ENCODE data around the gene FBXO34. TPM values are rescaled to one million over a fixed set of nuclear protein-coding genes. Genes with fewer than 3 reads are reported as not detected.

FBXO34 gene
- total and polyA plus RNA-seq, 10 of the 15 experiments (the other 5 are each of a cell fraction or from before 2014, with no cell fraction given) = 5.6 to 22.8 (median 17.6) TPM

DNA sequence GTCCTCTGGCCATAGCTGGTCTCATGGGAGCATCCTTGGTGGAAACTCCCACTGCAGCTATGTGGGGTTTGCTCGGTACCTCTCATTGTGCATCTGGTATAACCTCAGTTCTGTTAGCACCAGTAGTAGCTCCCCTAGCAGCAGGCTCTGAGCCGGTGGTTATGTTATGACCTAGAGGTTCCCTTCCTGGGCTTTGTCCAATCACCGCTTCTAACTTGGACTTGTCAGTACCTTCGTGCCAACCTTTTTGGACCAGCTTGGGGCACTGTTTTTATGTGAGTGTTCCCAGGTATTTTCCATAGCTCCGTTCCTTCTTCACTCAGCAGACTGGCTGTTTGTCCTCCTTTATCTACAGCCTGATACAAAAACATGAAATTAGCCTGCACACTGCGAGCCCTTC is 84.7 kb downstream of the FBXO34 start:
- H2AFZ ChIP-seq (ENCODE audit: control insufficient read depth, low read depth, low read length) = no peak overlapping the region
- no peaks in the 10 kb centered on the region for H4K20me1 ChIP-seq (ENCODE audit: control insufficient read depth, insufficient read depth)
- DNase-seq (ENCODE audit: low read depth, low spot score) (no peak), ATAC-seq (no peak), FAIRE-seq (no peak)
- WGBS (ENCODE audit: insufficient coverage, insufficient replicate concordance, low lambda C conversion rate, missing lambda C conversion rate) = 81% methylated on average over 6 of the region's 6 CpGs
- intact Hi-C loops (cut with micrococcal nuclease; ENCODE audit: unreplicated experiment) (no loop called here), in situ Hi-C loops (cut with MboI) (no loop called here)
- H3K79me2 ChIP-seq (ENCODE audit: control insufficient read depth, insufficient read depth, low read length) = no peaks in the 10 kb centered on the region
- no peak overlapping the region for H3K4me2 ChIP-seq (ENCODE audit: control insufficient read depth, insufficient read depth)
- ChIA-PET RAD21 (ENCODE audit: unreplicated experiment) (interaction anchor here (1.4 to 7.4 kb wide), 5 partner anchors 9 to 143 kb away, joined by 3 to 65 read pairs (median 7); partner anchors contain the start of gene FBXO34), CTCF (interaction anchor here (0.5 to 13.6 kb wide), 16 partner anchors 9 to 269 kb away, joined by 3 to 255 read pairs (median 7); partner anchors contain the start of gene FBXO34), POLR2A (no interaction called here), SMC1A (ENCODE audit: uncharacterized antibody, unreplicated experiment) (interaction anchor here (0.7 to 12.7 kb wide), 7 partner anchors 11 to 143 kb away, joined by 3 to 161 read pairs (median 26); partner anchors contain the start of gene FBXO34)
- H3K27me3 ChIP-seq (replicated peaks in 1 of 2; ENCODE audit: control insufficient read depth in 2 of 2, insufficient read depth in 2 of 2, low read length in 1 of 2) = no peaks in the 10 kb centered on the region
- H3K4me3 ChIP-seq = no peak overlapping the region
- no peak overlapping the region for H3K9ac ChIP-seq (ENCODE audit: control insufficient read depth, insufficient read depth, low read length)
- H3K4me1 ChIP-seq (ENCODE audit: control insufficient read depth, insufficient read depth, low read length) = no peaks in the 10 kb centered on the region
- no peak overlapping the region for H3K27ac ChIP-seq (ENCODE audit: control insufficient read depth, insufficient read depth)
- peaks cover 3 to 12% of the 10 kb centered on the region in 2 experiments for H3K36me3 ChIP-seq (ENCODE audit: control insufficient read depth in 2 of 2, insufficient read depth in 2 of 2, low read length in 1 of 2)
- TF ChIP-seq YBX1 (IDR thresholded peaks at IDR 0.05) (no peak), ZNF622 (IDR thresholded peaks at IDR 0.05) (no peak), NBN (IDR thresholded peaks at IDR 0.05) (no peak), ZNF207 (IDR thresholded peaks at IDR 0.05; ENCODE audit: borderline replicate concordance) (no peak)
- no TSS peak for BruUV-seq (replicated peaks)
- no peaks in the 10 kb centered on the region for H3K9me3 ChIP-seq (replicated peaks; ENCODE audit: control insufficient read depth, insufficient read depth, low read length)

DNA sequence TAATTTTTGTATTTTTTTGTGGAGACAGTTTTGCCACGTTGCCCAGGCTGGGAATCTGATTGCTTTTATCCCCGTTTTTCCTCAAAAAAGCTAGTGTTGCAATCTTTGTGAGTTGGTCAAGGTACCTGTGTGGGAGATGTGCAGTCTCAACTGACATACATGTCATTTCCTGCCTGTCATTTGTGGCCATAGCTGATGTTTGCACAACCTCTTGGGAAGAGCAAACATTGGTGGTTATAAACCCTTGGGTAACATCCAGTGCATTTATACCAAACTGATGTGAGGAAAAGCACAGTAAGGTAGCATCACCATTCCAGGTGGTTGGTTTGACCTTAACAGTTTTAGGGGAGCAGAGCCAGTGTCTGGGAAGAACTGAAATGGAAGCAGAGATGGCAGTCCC is 85.7 kb downstream of the FBXO34 start:
- intact Hi-C loops (cut with micrococcal nuclease; ENCODE audit: unreplicated experiment) (no loop called here), in situ Hi-C loops (cut with MboI) (no loop called here)
- Histone ChIP-seq H3K79me2 (ENCODE audit: control insufficient read depth, insufficient read depth, low read length) (no peaks in the 10 kb centered on the region), H3K4me2 (ENCODE audit: control insufficient read depth, insufficient read depth) (no peak overlapping the region), H3K27ac (ENCODE audit: control insufficient read depth, insufficient read depth) (no peak overlapping the region), H3K4me3 (no peak overlapping the region), H4K20me1 (ENCODE audit: control insufficient read depth, insufficient read depth) (no peaks in the 10 kb centered on the region), H3K27me3 (replicated peaks in 1 of 2; ENCODE audit: control insufficient read depth in 2 of 2, insufficient read depth in 2 of 2, low read length in 1 of 2) (no peaks in the 10 kb centered on the region), H3K9ac (ENCODE audit: control insufficient read depth, insufficient read depth, low read length) (no peak overlapping the region), H2AFZ (ENCODE audit: control insufficient read depth, low read depth, low read length) (no peak overlapping the region), H3K36me3 (ENCODE audit: control insufficient read depth in 2 of 2, insufficient read depth in 2 of 2, low read length in 1 of 2) (peaks cover 3 to 7% of the 10 kb centered on the region in 2 experiments), H3K4me1 (ENCODE audit: control insufficient read depth, insufficient read depth, low read length) (no peaks in the 10 kb centered on the region), H3K9me3 (replicated peaks; ENCODE audit: control insufficient read depth, insufficient read depth, low read length) (no peaks in the 10 kb centered on the region)
- BruUV-seq (replicated peaks) = no TSS peak
- SMC1A ChIA-PET (ENCODE audit: uncharacterized antibody, unreplicated experiment) = interaction anchor here (1.8 to 12.7 kb wide), 4 partner anchors 10 to 144 kb away, joined by 9 to 161 read pairs (median 34); partner anchors contain the start of gene FBXO34
- RAD21 ChIA-PET (ENCODE audit: unreplicated experiment) = interaction anchor here (2.5 to 7.4 kb wide), 2 partner anchors 16 to 86 kb away, joined by 5 to 65 read pairs; partner anchors contain the start of gene FBXO34
- POLR2A ChIA-PET = no interaction called here
- ATAC-seq (no peak), DNase-seq (ENCODE audit: low read depth, low spot score) (no peak), FAIRE-seq (no peak)
- CTCF ChIA-PET = interaction anchor here (0.6 to 13.6 kb wide), 11 partner anchors 10 to 158 kb away, joined by 3 to 255 read pairs (median 6); partner anchors contain the start of gene FBXO34
- no peak for TF ChIP-seq BHLHE40 (IDR thresholded peaks at IDR 0.05; ENCODE audit: borderline replicate concordance in 1 of 2, low read depth in 2 of 2, low read length in 1 of 2)
- TF ChIP-seq EGR1 (IDR thresholded peaks at IDR 0.05; ENCODE audit: borderline replicate concordance in 1 of 2, low read depth in 2 of 2, low read length in 2 of 2) = no peak
- TF ChIP-seq, protein P1, sequence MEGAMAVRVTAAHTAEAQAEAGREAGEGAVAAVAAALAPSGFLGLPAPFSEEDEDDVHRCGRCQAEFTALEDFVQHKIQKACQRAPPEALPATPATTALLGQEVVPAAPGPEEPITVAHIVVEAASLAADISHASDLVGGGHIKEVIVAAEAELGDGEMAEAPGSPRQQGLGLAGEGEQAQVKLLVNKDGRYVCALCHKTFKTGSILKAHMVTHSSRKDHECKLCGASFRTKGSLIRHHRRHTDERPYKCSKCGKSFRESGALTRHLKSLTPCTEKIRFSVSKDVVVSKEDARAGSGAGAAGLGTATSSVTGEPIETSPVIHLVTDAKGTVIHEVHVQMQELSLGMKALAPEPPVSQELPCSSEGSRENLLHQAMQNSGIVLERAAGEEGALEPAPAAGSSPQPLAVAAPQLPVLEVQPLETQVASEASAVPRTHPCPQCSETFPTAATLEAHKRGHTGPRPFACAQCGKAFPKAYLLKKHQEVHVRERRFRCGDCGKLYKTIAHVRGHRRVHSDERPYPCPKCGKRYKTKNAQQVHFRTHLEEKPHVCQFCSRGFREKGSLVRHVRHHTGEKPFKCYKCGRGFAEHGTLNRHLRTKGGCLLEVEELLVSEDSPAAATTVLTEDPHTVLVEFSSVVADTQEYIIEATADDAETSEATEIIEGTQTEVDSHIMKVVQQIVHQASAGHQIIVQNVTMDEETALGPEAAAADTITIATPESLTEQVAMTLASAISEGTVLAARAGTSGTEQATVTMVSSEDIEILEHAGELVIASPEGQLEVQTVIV (IDR thresholded peaks at IDR 0.05; ENCODE audit: borderline replicate concordance, partially characterized antibody) = no peak
- WGBS (ENCODE audit: insufficient coverage, insufficient replicate concordance, low lambda C conversion rate, missing lambda C conversion rate) = 72% methylated on average over 2 of the region's 2 CpGs

All from GM12878 (cell line).